Esophagus squamous epithelium (tissue), 4 donors: ENCODE data around the gene ANKRD31.

Source experiments
- POLR2A ChIP-seq, 4 donors: fragments of 450-650 bp; IDR thresholded peaks; one replicate each; pipeline ENCODE4 v1.6.1; 2017; ENCODE audit warnings: antibody characterized with exemption in 4 of 4, mild to moderate bottlenecking in 4 of 4, moderate library complexity in 3 of 4
- TF ChIP-seq, protein P1 (sequence below), 6 experiments: fragments of 450-650 bp in 4 of 6; fragments of 200-600 bp in 2 of 6; sonication (generic) in 2 of 6; IDR thresholded peaks; one replicate each; pipeline ENCODE4 v1.5.1; 2016 to 2019; ENCODE audit warnings: antibody characterized with exemption in 6 of 6, mild to moderate bottlenecking in 4 of 6, moderate library complexity in 4 of 6

DNA sequence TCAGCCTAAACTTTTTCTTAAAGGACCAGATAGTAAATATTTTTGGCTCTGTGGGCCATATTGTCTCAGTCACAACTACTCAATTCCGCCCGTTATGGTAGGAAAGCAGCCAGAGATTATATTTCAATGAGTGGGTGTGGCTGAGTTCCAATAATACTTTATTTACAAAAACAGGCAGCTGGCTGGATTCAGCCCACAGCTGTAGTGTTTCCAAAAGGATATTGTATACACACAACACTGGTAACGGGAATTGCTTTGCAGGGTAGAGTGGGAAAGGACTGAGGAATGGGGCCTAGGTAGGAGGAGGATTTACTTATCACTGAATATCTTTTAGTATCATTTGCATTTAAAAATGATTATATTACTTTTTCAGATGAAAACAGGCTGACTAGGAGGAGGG lies 205.3 kb downstream of the ANKRD31 start:
- TF ChIP-seq POLR2A (IDR thresholded peaks at IDR 0.05), result no peak
- TF ChIP-seq, protein P1, sequence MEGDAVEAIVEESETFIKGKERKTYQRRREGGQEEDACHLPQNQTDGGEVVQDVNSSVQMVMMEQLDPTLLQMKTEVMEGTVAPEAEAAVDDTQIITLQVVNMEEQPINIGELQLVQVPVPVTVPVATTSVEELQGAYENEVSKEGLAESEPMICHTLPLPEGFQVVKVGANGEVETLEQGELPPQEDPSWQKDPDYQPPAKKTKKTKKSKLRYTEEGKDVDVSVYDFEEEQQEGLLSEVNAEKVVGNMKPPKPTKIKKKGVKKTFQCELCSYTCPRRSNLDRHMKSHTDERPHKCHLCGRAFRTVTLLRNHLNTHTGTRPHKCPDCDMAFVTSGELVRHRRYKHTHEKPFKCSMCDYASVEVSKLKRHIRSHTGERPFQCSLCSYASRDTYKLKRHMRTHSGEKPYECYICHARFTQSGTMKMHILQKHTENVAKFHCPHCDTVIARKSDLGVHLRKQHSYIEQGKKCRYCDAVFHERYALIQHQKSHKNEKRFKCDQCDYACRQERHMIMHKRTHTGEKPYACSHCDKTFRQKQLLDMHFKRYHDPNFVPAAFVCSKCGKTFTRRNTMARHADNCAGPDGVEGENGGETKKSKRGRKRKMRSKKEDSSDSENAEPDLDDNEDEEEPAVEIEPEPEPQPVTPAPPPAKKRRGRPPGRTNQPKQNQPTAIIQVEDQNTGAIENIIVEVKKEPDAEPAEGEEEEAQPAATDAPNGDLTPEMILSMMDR (IDR thresholded peaks at IDR 0.05), result no peak
